Fibroblast of villous mesenchyme (primary cell): ENCODE data around the gene NSD1. TPM values are rescaled to one million over a fixed set of nuclear protein-coding genes. Genes with fewer than 3 reads are reported as not detected.

ENCODE experiments used
- DNase-seq: peaks from one replicate; pipeline ENCODE4 v3.0.0-alpha.2; 2010; ENCODE audit warnings: low read depth
- H3K4me3 ChIP-seq: 2 replicates; pipeline ENCODE4 v1.5.1; 2011; ENCODE audit warnings: low read depth, mild to moderate bottlenecking, low read length
- CTCF ChIP-seq: IDR thresholded peaks from 2 replicates; pipeline ENCODE4 v1.5.1; 2012; ENCODE audit warnings: low read depth, mild to moderate bottlenecking, low read length; ENCODE audit not compliant: insufficient read depth
- total RNA-seq: library from RNA; depleted of rRNA; stranded (reverse); fragments of >200 nt; gene quantifications from 2 replicates; pipeline ENCODE4 v1.2.3, GENCODE V29; 2012

The NSD1 gene
- total RNA-seq, 1 donor = 70.0 TPM

GRCh38 chr5:177308740-177309139, 175.2 kb downstream of the NSD1 start:
- no peak overlapping the region for H3K4me3 ChIP-seq
- DNase-seq = no peak
- TF ChIP-seq CTCF = no peak

GRCh38 chr5:177309351-177310191, 176.0 kb downstream of the NSD1 start:
- TF ChIP-seq CTCF = peak; percentile 92
- peak; percentile 69 for DNase-seq
- no peak overlapping the region for H3K4me3 ChIP-seq

GRCh38 chr5:177310332-177310731, 176.8 kb downstream of the NSD1 start:
- DNase-seq = no peak
- H3K4me3 ChIP-seq = peak overlapping the region; percentile 64

GRCh38 chr5:177310757-177311391, 177.3 kb downstream of the NSD1 start:
- peak overlapping the region; percentile 64 for H3K4me3 ChIP-seq
- no peak for TF ChIP-seq CTCF
- DNase-seq = no peak

More at GRCh38 chr5:177310332-177310731, 176.8 kb downstream of the NSD1 start:
- no peak for TF ChIP-seq CTCF

GRCh38 chr5:177311392-177311722, 177.8 kb downstream of the NSD1 start:
- peak overlapping the region; percentile 64 for H3K4me3 ChIP-seq
- TF ChIP-seq CTCF = no peak
- DNase-seq = no peak

- no peak for TF ChIP-seq CTCF
- H3K4me3 ChIP-seq = peak within 1 kb of the TSS; percentile 64
- DNase-seq = peak; percentile 93
Observed at GRCh38 chr5:177311723-177312648, 178.4 kb downstream of the NSD1 start, which contains the start of gene MXD3. TSS of gene MXD3 (minus strand) at chr5:177311898. CDS start at chr5:177311830, 68 bp downstream.
